ENCODE results near the gene ITGA6.

DNA sequence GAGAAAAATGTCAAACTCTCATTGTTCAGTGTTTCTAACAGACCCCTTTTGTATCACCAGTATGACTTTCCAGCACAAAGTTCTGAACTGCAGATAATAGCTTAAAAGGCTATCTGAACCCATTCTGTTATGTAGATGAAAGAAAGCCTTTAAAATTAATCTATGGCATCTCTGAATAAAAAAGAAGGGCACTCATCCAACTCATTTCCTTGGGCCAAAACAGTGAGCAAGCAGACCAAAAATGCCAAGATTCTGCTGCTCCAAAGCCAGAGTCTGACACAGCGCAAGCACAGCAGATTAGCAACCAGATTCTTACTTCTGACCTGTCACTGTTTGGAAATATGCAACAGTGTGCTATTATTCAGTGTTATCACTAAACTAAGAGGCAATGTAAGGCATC is 22.6 kb upstream of the ITGA6 start:
- TF ChIP-seq CTCF (IDR thresholded peaks at IDR 0.05 in 2 of 3, conservative IDR thresholded peaks at IDR 0.05 in 1 of 3; ENCODE audit: borderline replicate concordance in 1 of 3, insufficient read depth in 1 of 3, low read depth in 2 of 3, low read length in 2 of 3) (no peak), POLR2A (IDR thresholded peaks at IDR 0.05; ENCODE audit: borderline replicate concordance, extremely low read depth, insufficient read depth, insufficient read length) (no peak), JUND (IDR thresholded peaks at IDR 0.05) (no peak)
- TF ChIP-seq, protein P1, sequence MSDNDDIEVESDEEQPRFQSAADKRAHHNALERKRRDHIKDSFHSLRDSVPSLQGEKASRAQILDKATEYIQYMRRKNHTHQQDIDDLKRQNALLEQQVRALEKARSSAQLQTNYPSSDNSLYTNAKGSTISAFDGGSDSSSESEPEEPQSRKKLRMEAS (IDR thresholded peaks at IDR 0.05), result no peak

Measured in HCT116 (cell line).